Fibroblast of mammary gland (primary cell): ENCODE data around the gene ANO4.

Experiments
- DNase-seq: peaks from one replicate; pipeline ENCODE4 v3.0.0-alpha.2; 2010; ENCODE audit warnings: low read depth
- H3K4me3 ChIP-seq: 2 replicates; pipeline ENCODE4 v1.5.1; 2011; ENCODE audit warnings: low read depth, mild to moderate bottlenecking, low read length, moderate library complexity; ENCODE audit not compliant: control insufficient read depth
- CTCF ChIP-seq: conservative IDR thresholded peaks from 2 replicates; pipeline ENCODE4 v1.5.1; 2011; ENCODE audit warnings: low read depth, low read length, inconsistent platforms; ENCODE audit not compliant: control insufficient read depth, insufficient read depth

Gene ANO4

GRCh38 chr12:100956311-100956852 lies 161.8 kb downstream of the ANO4 start:
- TF ChIP-seq CTCF: no peak
- no peak for DNase-seq
- H3K4me3 ChIP-seq: no peak overlapping the region

GRCh38 chr12:100959481-100959880 lies 164.9 kb downstream of the ANO4 start:
- DNase-seq: peak; percentile 78
- TF ChIP-seq CTCF: no peak
- H3K4me3 ChIP-seq: no peak overlapping the region

- TF ChIP-seq CTCF: no peak
- no peak for DNase-seq
- no peak overlapping the region for H3K4me3 ChIP-seq
Measured at GRCh38 chr12:100962086-100962712, 167.6 kb downstream of the ANO4 start.

- no peak for TF ChIP-seq CTCF
- H3K4me3 ChIP-seq: no peak overlapping the region
- peak; percentile 59 for DNase-seq
Measured at GRCh38 chr12:100963381-100963780, 168.8 kb downstream of the ANO4 start.

GRCh38 chr12:100964028-100964427 lies 169.5 kb downstream of the ANO4 start:
- no peak for DNase-seq
- no peak overlapping the region for H3K4me3 ChIP-seq
- no peak for TF ChIP-seq CTCF

GRCh38 chr12:100967189-100967588 lies 172.6 kb downstream of the ANO4 start:
- no peak for TF ChIP-seq CTCF
- peak; percentile 29 for DNase-seq
- H3K4me3 ChIP-seq: no peak overlapping the region
